Inferior parietal cortex (tissue), 1 donor: ENCODE measurements around the gene NFATC1.
A peak's percentile ranks its signal among the peaks of the same experiment; 100 is the strongest.

Experiments
- DNase-seq: peaks from one replicate; pipeline ENCODE4 v3.0.0-alpha.2; 2016; ENCODE audit errors: extremely low spot score

The NFATC1 gene

GRCh38 chr18:79521416-79522205, 125.9 kb downstream of the NFATC1 start:
- DNase-seq = no peak

GRCh38 chr18:79522451-79523205, 126.9 kb downstream of the NFATC1 start:
- DNase-seq = no peak

- DNase-seq = no peak
Observed at GRCh38 chr18:79523206-79523735, 127.5 kb downstream of the NFATC1 start.

GRCh38 chr18:79523736-79524180, 128.0 kb downstream of the NFATC1 start:
- no peak for DNase-seq

GRCh38 chr18:79524181-79525078, 128.7 kb downstream of the NFATC1 start:
- no peak for DNase-seq

- no peak for DNase-seq
Observed at GRCh38 chr18:79525556-79526467, 130.1 kb downstream of the NFATC1 start.

- DNase-seq = no peak
Observed at GRCh38 chr18:79526468-79527460, 131.0 kb downstream of the NFATC1 start.

GRCh38 chr18:79527656-79528315, 132.1 kb downstream of the NFATC1 start:
- no peak for DNase-seq

GRCh38 chr18:79528316-79528695, 132.6 kb downstream of the NFATC1 start:
- DNase-seq = no peak

- DNase-seq = peak; percentile 81
Observed at GRCh38 chr18:79528846-79529245, 133.1 kb downstream of the NFATC1 start.

- no peak for DNase-seq
Observed at GRCh38 chr18:79529296-79529695, 133.6 kb downstream of the NFATC1 start.

- no peak for DNase-seq
Observed at GRCh38 chr18:79529991-79530390, 134.3 kb downstream of the NFATC1 start.

GRCh38 chr18:79530821-79531220, 135.1 kb downstream of the NFATC1 start:
- DNase-seq = no peak

GRCh38 chr18:79531386-79531785, 135.7 kb downstream of the NFATC1 start:
- DNase-seq = no peak

GRCh38 chr18:79531926-79532312, 136.2 kb downstream of the NFATC1 start:
- DNase-seq = no peak

GRCh38 chr18:79532313-79533007, 136.7 kb downstream of the NFATC1 start:
- DNase-seq = no peak

GRCh38 chr18:79533146-79533545, 137.4 kb downstream of the NFATC1 start:
- no peak for DNase-seq

GRCh38 chr18:79533591-79533990, 137.9 kb downstream of the NFATC1 start:
- DNase-seq = no peak
